Daoy (cell line): ENCODE data around the gene PTPN3. TPM values are rescaled to one million over a fixed set of nuclear protein-coding genes. Genes with fewer than 3 reads are reported as not detected.

Experiments used
- DNase-seq: peaks from one replicate; pipeline ENCODE4 v3.0.0-alpha.2; 2015; ENCODE audit warnings: low read depth
- total RNA-seq: library from RNA; depleted of rRNA; stranded (reverse); fragments of >200 nt; shearing (Covaris generic); gene quantifications from 2 replicates; pipeline ENCODE4 v1.2.3, GENCODE V29; 2014

The PTPN3 gene
- total RNA-seq, 1 experiment from 2014 or later, result 10.4 TPM

- no peak for DNase-seq
These were observed 44.1 kb downstream of the PTPN3 start for GRCh38 chr9:109454041-109454440.

DNA sequence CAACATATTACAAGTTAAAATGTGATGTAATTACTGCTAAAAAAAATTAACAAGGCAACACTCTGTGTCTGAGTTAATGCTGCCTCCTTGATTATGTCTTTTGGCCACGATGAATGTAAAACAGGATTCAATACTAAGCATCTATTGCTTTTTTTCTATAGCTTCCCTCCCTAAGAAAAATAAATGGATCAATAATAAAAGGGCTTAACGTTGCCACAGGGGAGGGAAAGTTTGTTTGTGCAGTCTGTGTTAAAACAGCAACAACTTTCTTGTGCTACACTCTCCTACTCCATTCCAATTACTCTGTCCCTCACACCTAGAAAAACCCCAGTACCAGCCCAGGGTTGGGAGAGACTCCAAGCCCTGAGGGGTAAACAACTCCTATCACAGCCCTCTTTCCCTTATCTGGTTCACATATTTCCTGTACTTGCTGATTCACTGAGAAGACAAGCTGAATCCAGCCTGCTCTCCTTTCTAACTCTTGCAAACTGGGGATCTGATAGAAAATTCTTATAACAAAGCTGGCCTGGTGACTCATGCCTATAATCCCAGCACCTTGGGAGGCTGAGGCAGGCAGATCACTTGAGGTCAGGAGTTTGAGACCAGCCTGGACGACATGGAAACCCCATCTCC is 44.8 kb downstream of the PTPN3 start:
- DNase-seq, result peak; percentile 92

DNA sequence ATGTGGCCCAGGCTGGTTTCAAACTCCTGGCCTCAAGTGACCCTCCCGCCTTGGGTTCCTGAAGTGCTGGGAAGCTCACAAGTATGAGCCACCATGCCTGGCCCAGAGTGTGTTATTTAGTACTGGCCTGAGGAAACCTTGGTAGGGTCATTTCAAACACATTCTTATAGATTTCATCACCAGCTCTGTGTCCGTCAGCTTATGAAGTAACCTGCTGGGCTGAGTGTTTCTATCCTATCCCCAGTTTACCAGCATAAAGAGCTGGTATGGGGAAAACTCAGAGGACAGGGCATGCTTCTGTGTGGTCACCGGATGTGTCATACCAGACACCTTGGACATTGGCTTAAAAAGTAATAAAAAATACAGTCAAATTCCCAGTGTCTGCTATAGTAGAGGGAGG is 45.3 kb downstream of the PTPN3 start:
- peak; percentile 52 for DNase-seq

GRCh38 chr9:109451311-109452025 is 46.6 kb downstream of the PTPN3 start:
- DNase-seq, result no peak

DNA sequence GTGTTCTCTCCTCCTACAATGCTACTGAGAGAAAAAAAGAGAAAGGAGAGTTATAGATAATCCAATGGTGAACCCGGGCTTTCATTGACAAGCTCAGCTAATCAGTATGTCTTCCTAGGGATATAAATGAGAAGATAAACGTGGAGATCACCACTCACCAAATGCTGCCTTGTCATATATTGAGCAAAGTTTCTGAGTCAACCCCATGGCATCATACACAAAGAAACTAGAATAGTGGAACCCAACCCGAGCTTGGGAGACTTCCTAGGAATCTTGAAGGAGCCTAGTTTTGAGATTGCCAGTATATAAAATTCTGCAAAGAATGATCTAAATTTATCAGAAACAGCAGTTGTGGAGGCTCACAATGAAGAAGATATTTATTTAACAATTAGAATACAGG is 47.8 kb downstream of the PTPN3 start:
- no peak for DNase-seq

DNA sequence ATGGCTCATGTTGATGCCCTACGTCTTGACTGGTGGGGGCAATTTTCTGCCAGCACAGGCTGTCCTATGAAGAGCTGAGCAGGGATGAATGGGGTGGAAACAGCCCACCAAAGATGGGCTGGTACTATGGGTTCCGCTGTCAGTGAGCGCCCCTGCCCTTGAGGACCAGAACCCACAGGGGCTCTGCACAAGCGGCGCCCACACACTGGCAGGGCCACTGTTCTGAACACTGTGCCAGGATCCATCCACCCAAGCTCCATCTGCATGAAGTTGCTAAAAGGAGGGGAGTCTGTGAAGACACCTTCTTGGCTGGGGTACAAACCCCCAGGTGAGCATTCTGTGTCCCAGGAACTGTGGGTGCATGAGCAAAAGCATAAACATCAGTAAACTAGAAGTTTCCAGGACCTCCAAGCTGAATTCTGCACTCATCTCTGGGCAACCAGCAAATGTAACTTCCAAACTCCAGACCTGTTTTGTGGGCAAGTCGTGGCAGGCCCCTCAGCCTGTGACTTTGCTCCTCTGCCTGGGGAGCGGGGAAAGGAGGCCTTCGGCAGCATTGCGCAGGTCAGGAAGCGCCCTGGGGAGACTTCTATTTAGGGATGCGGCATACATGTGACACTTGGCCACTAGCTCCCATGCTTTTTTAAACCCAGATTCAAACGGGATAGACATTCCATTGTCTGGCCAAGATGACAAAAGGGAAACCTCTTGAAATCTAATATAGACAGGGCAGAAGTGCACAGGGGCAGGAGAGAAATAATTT is 48.9 kb downstream of the PTPN3 start:
- DNase-seq, result no peak

- DNase-seq, result peak; percentile 87
These were observed 49.9 kb downstream of the PTPN3 start for GRCh38 chr9:109448223-109448622.

- no peak for DNase-seq
These were observed 50.6 kb downstream of the PTPN3 start for GRCh38 chr9:109447329-109448076.

- no peak for DNase-seq
These were observed 53.3 kb downstream of the PTPN3 start for GRCh38 chr9:109444771-109445320.

GRCh38 chr9:109442716-109443115 is 55.4 kb downstream of the PTPN3 start:
- no peak for DNase-seq

DNA sequence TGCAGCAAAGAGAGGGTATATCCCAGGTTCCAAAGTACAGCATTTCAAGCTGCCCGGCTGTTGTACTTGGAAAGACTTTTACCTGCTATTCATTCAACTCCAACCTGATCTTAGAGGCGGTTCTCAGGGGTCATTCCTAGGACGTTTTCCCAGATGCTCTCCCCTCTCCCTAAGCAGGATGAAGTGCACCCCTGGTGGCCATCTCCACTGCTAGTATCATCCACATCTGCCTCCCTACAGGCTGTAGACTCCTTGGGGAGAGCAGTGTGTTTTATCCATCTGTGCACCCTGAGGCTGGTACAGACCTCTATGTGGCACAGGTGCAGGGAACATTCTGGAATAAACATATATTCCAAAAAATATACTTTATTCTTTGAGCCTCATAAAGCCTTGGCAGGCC is 56.8 kb downstream of the PTPN3 start:
- DNase-seq, result no peak

GRCh38 chr9:109440797-109441287 is 57.3 kb downstream of the PTPN3 start:
- peak; percentile 84 for DNase-seq

- no peak for DNase-seq
These were observed 58.0 kb downstream of the PTPN3 start for GRCh38 chr9:109440117-109440515.

DNA sequence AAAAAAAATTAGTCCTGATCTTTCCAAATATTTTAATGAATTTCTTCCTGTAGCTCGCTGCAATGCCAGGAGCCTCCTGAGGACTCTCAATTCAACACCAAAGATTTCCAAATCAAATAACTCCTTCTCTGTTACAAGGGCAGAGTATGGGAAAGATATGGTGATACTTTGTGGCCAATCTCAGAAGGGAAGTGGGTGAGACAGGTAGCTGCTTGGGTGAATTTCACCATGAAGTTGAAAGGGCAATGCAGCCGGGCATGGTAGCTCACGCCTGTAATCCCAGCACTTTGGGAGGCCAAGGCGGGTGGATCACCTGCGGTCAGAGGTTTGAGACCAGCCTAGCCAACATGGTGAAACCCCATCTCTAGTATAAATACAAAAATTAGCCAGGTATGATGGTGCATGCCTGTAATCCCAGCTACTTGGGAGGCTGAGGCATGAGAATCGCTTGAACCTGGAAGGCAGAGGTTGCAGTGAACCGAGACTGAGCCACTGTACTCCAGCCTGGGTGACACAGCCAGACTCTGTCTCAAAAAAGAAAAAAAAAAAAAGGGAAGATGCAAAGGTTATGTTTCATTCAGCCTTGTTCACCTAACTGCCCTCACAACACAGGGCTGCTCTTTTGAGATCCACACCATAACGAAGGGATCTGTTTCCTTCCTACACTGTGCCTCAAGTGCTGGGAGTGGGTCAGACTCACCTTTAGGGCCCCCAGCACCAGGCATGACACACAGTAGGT is 58.6 kb downstream of the PTPN3 start:
- no peak for DNase-seq

DNA sequence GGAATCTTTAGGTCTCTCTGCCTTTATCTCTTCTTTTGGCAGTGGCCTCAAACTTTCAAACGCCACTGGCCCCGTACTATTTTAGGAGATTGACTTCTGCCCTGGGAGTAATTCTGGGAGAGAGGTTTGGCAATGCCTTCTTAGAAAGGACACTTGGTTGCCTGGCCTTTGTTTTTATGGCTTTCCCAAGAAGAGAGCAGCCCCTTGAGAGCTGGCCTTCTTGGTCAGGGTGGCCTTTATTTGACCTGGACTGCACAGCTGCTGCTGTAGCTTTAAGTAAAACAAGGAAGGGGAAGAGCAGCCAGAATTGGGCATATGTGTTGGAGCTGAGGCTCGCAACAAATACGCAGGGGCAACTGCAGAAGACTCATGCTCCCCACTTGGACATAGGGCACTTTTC is 60.8 kb downstream of the PTPN3 start:
- DNase-seq, result no peak

DNA sequence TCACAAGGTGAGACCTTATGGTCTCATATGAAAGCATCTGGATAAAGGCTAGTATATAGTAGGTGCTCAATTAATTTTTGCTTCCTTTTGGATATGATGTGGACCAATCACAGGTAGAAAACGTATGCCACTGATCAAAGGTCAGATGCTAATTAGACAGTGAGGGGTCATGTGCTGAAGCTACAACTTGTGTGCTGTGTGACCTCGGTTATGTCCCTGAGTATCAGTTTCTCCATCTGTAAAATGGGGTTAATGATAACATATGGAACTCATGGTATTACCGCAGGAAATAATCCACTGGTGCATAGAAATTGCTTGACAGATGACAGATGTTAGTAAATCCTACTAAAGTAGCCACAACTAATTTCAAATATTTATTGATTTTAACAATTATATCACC is 62.0 kb downstream of the PTPN3 start:
- DNase-seq, result no peak

- DNase-seq, result no peak
These were observed 64.6 kb downstream of the PTPN3 start for GRCh38 chr9:109433476-109433875.

DNA sequence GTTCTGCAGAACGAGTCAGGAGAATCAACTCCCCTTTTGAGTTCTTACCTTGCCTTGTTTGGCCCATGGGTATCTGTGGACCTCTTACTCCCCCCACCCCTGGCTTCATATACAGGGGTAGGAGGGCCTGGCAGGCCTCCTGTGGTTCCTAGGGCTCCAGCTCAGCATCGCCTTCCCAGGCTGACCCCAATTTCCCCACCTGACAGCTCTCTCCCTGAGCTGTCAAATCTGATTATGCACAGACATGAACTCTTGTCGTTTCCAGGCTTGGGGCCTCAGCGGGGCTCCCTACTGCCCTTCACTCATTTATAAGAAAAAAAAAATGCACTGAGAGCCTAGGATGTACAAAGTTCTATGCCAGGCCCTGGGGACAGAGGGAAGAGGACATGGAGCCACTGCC is 67.9 kb downstream of the PTPN3 start:
- no peak for DNase-seq

DNA sequence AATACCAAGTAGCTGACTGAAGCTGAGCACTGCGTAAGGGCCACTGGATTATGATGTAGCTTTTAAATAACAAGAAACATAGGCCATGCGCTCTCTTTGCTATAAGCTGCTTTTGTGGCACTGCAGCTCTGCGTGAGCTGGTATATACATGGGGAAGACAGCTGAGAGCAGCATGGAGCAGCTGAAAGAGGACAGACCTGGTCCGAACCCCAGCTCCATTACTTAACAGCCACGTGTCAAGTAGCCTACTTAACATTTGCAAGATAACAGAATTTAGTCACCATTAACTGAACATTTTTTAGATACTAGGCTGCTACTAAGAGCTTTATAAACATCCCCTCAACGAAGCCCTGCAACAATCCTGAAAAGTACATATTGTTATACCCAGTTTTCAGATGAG is 69.3 kb downstream of the PTPN3 start:
- DNase-seq, result no peak

DNA sequence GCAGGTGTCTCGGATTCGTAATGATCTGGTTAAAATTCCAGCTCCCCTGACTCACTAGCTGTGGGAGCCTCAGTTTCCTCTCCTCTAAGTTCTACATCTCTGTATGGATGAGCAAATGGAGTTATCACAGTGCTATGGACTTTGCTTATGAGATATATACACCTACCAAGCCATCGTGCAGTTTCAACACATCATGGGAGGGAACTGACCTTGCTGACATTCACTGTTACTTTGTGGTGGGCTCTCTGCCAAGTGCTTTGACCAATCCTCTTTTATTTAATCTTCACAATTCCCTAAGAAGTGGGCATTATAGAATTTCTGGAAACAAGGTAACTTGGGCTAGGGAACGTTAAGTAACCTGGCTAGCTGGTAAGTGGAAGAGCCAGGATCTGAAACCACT is 70.2 kb downstream of the PTPN3 start:
- DNase-seq, result no peak
